NCI-H2029 (cell line): ENCODE data around the gene SLC4A4.

Experiments used
- DNase-seq: peaks from one replicate; lab custom pipeline; 2025; lab: John Stamatoyannopoulos, UW

Gene SLC4A4

DNA sequence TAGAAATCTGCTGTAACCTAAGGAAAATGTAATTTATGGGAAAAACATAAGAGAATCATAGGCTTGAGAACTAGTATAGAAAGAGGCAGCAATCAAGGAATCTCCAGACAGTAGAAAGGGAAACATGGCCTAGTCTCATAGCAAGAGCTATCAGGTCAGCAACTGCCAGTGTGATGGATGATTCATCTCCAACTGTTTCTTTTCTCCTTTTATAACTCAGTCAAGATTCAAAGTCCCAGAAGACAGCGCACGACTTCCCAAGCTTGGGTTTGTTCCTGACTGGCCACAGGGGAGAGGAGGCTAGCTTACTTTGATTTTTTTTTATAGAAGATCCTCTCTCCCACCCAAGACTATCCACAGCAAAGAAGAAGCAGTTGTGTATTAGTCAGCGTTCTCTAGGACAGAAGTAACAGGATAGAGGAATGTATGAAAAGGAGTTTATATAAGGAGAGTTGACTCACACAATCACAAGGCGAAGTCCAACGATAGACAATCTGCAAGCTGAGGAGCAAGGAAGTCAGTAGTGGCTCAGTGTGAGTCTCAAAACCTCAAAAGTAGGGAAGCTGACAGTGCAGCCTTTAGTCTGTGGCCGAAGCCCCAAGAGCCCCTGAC lies 263.6 kb downstream of the SLC4A4 start:
- DNase-seq: no peak

DNA sequence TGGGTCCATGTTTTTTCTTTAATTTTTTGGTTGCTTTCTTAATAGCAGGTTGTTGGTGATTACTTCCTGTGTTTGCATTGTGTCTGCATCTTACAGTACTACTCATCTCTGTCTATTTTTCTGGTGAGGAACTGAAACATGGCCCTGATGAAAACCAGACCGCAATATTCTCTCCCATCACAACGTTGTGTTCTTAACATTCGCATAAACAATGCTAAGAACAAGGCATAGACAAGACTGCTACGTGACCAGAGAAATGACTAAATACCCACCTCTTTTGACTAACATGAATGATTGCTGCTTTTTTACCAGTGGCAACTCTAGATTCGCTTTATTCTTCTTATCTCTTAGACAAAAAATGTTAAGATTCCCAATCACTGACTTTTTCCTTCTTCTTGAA lies 266.0 kb downstream of the SLC4A4 start:
- no peak for DNase-seq

DNA sequence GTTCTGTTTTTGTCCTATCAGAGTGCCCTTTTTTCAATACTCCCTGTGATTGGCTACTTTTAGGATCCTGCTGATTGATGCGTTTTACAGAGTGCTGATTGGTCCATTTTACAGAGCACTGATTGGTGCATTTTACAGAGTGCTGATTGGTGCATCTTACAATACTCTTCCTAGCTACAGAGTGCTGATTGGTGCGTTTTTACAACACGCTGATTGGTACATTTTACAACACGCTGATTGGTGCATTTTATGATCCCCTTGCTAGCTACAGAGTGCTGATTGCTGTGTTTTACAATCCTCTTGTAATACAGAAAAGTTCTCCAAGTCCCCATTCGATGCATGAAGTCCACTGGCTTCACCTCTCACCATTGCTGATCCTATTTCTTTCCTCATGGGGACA lies 268.3 kb downstream of the SLC4A4 start:
- DNase-seq: no peak

DNA sequence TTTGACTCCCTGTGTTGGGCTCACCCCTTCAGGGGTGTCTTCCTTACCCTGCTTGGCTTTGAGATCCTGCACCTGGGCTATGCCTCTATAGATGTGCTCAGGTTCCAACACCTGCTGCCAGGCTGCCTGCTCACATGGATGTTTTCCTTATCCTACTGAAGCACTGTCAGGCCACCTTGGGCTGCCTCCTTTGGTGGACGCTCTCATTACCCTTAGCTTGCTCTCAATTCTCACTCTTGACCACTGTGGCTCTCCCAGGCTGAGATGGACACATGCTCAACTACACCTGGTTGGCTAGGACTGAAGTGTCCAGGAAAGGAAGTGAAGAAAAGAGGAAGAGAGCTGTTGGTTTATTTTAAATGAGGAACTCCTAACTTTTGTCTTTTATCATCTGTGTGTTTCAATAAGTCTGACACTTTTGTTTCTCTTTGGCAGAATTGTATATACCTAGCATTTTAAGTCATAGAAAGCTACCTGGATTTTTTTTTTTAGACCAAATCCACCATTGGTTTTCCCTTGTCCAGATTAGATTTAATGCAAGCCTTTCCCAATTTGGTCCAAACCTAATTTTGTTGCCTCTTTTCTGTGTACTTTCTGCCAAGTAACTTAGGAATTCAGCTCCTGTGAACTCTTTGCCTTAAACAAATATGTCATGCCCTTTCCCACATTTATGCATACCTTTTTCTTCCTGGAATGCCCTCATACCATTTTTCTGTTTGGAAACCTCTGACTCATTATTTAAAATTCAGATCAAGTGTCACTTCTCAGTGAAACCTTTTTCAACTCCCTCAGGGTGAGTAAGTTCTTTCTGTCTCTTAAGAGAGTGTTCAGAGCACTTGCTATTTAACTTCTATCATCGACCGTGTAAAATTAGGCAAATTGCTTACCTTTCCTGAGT lies 269.2 kb downstream of the SLC4A4 start:
- no peak for DNase-seq

DNA sequence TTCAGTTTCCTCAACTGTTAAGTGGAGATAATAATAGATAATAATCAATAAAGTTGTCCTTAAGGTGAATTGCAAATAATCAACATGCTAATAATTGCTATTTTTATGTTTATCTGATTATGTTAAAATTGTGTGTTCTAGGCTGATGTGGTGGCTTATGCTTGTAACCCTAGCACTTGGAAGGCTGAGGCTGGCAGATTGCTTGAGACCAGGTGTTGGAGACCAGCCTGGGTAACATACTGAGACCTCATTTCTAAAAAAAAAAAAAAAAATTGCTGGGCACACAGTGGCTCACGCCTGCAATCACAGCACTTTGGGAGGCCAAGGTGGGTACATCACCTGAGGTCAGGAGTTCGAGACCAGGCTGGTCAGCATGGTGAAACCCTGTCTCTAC lies 269.9 kb downstream of the SLC4A4 start:
- no peak for DNase-seq

DNA sequence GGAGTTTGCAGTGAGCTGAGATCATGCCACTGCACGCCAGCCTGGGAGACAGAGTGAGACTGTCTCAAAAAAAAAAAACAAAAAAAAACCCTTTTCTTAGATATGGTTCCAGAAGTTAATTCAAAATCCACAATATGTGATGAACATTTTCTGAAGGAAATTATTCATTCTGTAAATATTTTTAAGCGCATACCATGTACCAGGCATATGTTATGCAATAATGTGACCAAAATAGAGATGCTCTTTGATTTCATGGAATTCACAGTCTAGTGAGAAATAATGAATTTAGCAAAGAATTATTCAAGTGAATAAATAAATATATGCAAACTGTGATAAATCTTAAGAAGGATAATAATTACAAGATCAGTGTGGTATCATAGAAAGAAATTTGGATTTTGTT lies 270.3 kb downstream of the SLC4A4 start:
- no peak for DNase-seq

DNA sequence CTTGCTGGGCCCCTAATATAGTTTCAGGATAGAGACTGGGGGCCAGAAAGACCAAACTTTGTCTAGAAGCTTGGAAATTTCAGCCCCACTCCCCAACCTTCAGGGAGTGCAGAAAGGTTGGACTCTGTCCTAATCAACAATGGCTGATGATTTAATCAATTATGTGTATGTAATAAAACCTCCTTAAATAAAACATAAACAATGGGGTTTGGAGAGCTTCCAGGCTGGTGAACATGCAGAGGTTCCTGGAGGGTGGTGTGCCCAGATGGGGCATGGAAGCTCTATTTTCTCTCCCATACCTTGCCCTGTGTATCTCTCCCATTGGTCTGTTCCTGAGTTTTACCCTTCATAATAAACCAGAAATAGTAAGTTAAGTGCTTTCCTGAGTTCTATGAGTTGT lies 270.8 kb downstream of the SLC4A4 start:
- DNase-seq: no peak

DNA sequence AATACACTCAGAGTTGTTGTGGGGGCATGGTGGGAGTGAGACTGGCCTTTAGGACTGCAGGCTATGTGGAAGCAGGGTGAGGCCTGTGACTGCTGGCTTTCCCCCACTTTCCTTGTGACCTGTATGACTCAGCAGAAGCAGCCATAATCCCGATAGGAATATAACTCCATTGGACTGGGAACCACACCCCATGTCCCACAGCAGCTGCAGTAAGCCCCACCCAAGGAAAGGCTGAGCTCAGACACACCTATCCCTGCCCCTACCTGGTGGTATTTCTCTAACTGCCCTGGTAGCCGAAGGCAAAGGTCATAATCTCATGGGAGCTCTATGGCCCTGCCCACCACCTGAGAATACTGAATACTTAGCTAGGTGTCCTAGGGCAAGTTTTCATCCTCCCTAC lies 275.8 kb downstream of the SLC4A4 start:
- DNase-seq: no peak

DNA sequence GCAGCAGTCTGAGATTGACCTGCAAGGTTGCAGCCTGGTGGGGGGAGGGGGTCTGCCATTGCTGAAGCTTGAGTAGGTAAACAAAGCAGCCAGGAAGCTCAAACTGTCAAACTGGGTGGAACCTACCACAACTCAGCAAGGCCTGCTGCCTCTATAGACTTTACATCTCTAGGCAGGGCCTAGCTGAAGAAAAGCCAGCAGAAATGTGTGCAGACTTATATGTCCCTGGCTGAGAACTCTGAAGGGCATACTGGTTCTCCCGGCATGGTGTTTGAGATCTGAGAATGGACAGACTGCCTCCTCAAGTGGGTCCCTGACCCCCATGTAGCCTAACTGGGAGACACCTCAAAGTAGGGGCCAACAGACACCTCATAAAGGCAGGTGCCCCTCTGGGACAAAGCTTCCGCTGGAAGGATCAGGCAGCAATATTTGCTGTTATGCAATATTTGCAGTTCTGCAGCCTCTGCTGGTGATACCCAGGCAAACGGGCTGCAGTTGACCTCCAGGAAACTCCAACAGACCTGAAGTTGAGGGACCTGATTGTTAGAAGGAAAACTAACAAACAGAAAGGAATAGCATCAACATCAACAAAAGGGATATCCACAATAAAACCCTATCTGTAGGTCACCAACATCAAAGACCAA lies 277.5 kb downstream of the SLC4A4 start:
- no peak for DNase-seq
